GM23338 (cell line): ENCODE results near the gene MAPT. TPM values are rescaled to one million over a fixed set of nuclear protein-coding genes. Genes with fewer than 3 reads are reported as not detected.

Source experiments
- ATAC-seq: fragments of 200-7000 bp; cut with Tn5 transposase; 3 replicates; pipeline ENCODE4 v1.9.1; 2020
- DNase-seq: peaks from one replicate; pipeline ENCODE4 v3.0.0-alpha.2; 2015; ENCODE audit warnings: low spot score
- H2AFZ ChIP-seq: fragments of 200-600 bp; sonication (generic); 2 replicates; pipeline ENCODE4 v1.8.0; 2016; ENCODE audit warnings: antibody characterized with exemption, mild to moderate bottlenecking, moderate library complexity
- H3F3A ChIP-seq: fragments of 200-600 bp; sonication (generic); replicated peaks from 2 replicates; pipeline ENCODE4 v1.8.0; 2017; ENCODE audit warnings: antibody characterized with exemption, mixed run types, low read depth
- H3K27ac ChIP-seq: fragments of 200-600 bp; sonication (generic); 2 replicates; pipeline ENCODE4 v1.6.1; 2016; ENCODE audit warnings: low read depth
- H3K27me3 ChIP-seq: fragments of 200-600 bp; sonication (generic); 2 replicates; pipeline ENCODE4 v1.8.0; 2016; ENCODE audit warnings: mild to moderate bottlenecking, mixed run types, moderate library complexity; ENCODE audit not compliant: insufficient read depth
- H3K36me3 ChIP-seq: fragments of 200-600 bp; sonication (generic); 2 replicates; pipeline ENCODE4 v1.8.0; 2016; ENCODE audit warnings: mild to moderate bottlenecking; ENCODE audit not compliant: insufficient read depth
- H3K4me1 ChIP-seq: fragments of 200-600 bp; sonication (generic); 2 replicates; pipeline ENCODE4 v1.8.0; 2016; ENCODE audit warnings: mild to moderate bottlenecking, moderate library complexity; ENCODE audit not compliant: insufficient read depth
- H3K4me2 ChIP-seq: fragments of 200-600 bp; sonication (generic); 2 replicates; pipeline ENCODE4 v1.7.1; 2017; ENCODE audit warnings: mixed run types
- H3K4me3 ChIP-seq: fragments of 200-600 bp; sonication (generic); 2 replicates; pipeline ENCODE4 v1.6.1; 2016; ENCODE audit warnings: mixed run types
- H3K79me2 ChIP-seq: fragments of 200-600 bp; sonication (generic); replicated peaks from 2 replicates; pipeline ENCODE4 v1.8.0; 2017; ENCODE audit warnings: mild to moderate bottlenecking; ENCODE audit not compliant: insufficient read depth
- H3K9me2 ChIP-seq: fragments of 200-600 bp; sonication (generic); 2 replicates; pipeline ENCODE4 v1.8.0; 2017; ENCODE audit not compliant: insufficient read depth
- H4K20me1 ChIP-seq: fragments of 200-600 bp; sonication (generic); replicated peaks from 2 replicates; pipeline ENCODE4 v1.8.0; 2017; ENCODE audit warnings: mild to moderate bottlenecking; ENCODE audit not compliant: insufficient read depth
- H3K27ac Mint-ChIP-seq: 2 replicates; pipeline ENCODE4 v1.8.0; 2020; ENCODE audit warnings: inconsistent platforms, mild to moderate bottlenecking, moderate library complexity, mixed read lengths
- H3K27me3 Mint-ChIP-seq: 3 replicates; pipeline ENCODE4 v1.8.0; 2022; ENCODE audit warnings: low read depth, mild to moderate bottlenecking, moderate library complexity, mixed read lengths, inconsistent platforms; ENCODE audit not compliant: insufficient read depth, poor library complexity
- H3K36me3 Mint-ChIP-seq: 3 replicates; pipeline ENCODE4 v1.8.0; 2021; ENCODE audit warnings: low read depth, mild to moderate bottlenecking, inconsistent platforms, moderate library complexity, mixed read lengths
- H3K4me1 Mint-ChIP-seq: 3 replicates; pipeline ENCODE4 v1.8.0; 2020; ENCODE audit warnings: mild to moderate bottlenecking, inconsistent platforms, mixed read lengths
- H3K4me3 Mint-ChIP-seq: 3 replicates; pipeline ENCODE4 v1.8.0; 2021; ENCODE audit warnings: moderate library complexity, mild to moderate bottlenecking, inconsistent platforms, mixed read lengths
- H3K9me3 Mint-ChIP-seq: 3 replicates; pipeline ENCODE4 v1.8.0; 2020; ENCODE audit warnings: moderate library complexity, mild to moderate bottlenecking, inconsistent platforms, mixed read lengths
- CREB1 ChIP-seq: fragments of 250-450 bp; sonication (Bioruptor Pico); IDR thresholded peaks from 2 replicates; pipeline ENCODE4 v1.5.0; 2020; ENCODE audit warnings: low read depth, mild to moderate bottlenecking, moderate library complexity
- CTCF ChIP-seq, 2 experiments: fragments of 200-600 bp in 1 of 2; sonication (generic) in 1 of 2; conservative IDR thresholded peaks; 2 replicates each; pipeline versions ENCODE4 v1.5.1 to v1.6.1; 2016 to 2017; ENCODE audit warnings: antibody characterized with exemption in 2 of 2, low read depth in 2 of 2, mild to moderate bottlenecking in 2 of 2, moderate library complexity in 1 of 2
- ETS1 ChIP-seq: IDR thresholded peaks from 2 replicates; pipeline ENCODE4 v1.6.1; 2016; ENCODE audit warnings: antibody characterized with exemption
- EZH2 ChIP-seq: fragments of 200-600 bp; sonication (generic); IDR thresholded peaks from one replicate; pipeline ENCODE4 v1.8.0; 2017; ENCODE audit warnings: antibody characterized with exemption, mild to moderate bottlenecking, low read depth; ENCODE audit not compliant: unreplicated experiment
- EZH2phosphoT487 ChIP-seq: fragments of 200-600 bp; sonication (generic); IDR thresholded peaks from one replicate; pipeline ENCODE4 v1.8.1; 2018; ENCODE audit warnings: antibody characterized with exemption; ENCODE audit not compliant: unreplicated experiment
- JUNB ChIP-seq: IDR thresholded peaks from one replicate; pipeline ENCODE4 v1.6.1; 2016; ENCODE audit warnings: antibody characterized with exemption; ENCODE audit not compliant: unreplicated experiment
- NANOG ChIP-seq: IDR thresholded peaks from 2 replicates; pipeline ENCODE4 v1.6.1; 2016; ENCODE audit warnings: antibody characterized with exemption, borderline replicate concordance
- POLR2AphosphoS5 ChIP-seq: IDR thresholded peaks from 2 replicates; pipeline ENCODE4 v1.6.1; 2016; ENCODE audit warnings: antibody characterized with exemption, low read depth
- REST ChIP-seq: IDR thresholded peaks from one replicate; pipeline ENCODE4 v1.6.1; 2018; ENCODE audit warnings: antibody characterized with exemption; ENCODE audit not compliant: unreplicated experiment
- STAT1 ChIP-seq: IDR thresholded peaks from one replicate; pipeline ENCODE4 v1.6.1; 2016; ENCODE audit warnings: antibody characterized with exemption; ENCODE audit not compliant: unreplicated experiment
- ZNF114 ChIP-seq: fragments of 250-450 bp; sonication (Bioruptor Pico); IDR thresholded peaks from 2 replicates; pipeline ENCODE4 v1.5.0; 2020; ENCODE audit warnings: mild to moderate bottlenecking, moderate library complexity
- ZNF331 ChIP-seq: fragments of 250-450 bp; sonication (Bioruptor Pico); IDR thresholded peaks from 2 replicates; pipeline ENCODE4 v1.5.0; 2020; ENCODE audit warnings: low read depth, mild to moderate bottlenecking, moderate library complexity
- ZNF462 ChIP-seq: fragments of 250-450 bp; sonication (Bioruptor Pico); IDR thresholded peaks from 2 replicates; pipeline ENCODE4 v1.5.0; 2020; ENCODE audit warnings: mild to moderate bottlenecking, moderate library complexity
- polyA plus RNA-seq: library from polyadenylated mRNA; unstranded; fragments of >200 nt; fragmentation: Nextera tagmentation; extraction: Ambion mirVana; gene quantifications from 2 replicates; pipeline ENCODE4 v1.2.1, GENCODE V29; 2016
- total RNA-seq: library from RNA; depleted of rRNA; stranded (reverse); fragments of >200 nt; shearing (Covaris generic); gene quantifications from 2 replicates; pipeline ENCODE4 v1.2.3, GENCODE V29; 2014

MAPT gene
- total and polyA plus RNA-seq, 2 experiments from 2014 or later, result 1.1 to 2.1 TPM

GRCh38 chr17:45964634-45965033 lies 70.3 kb downstream of the MAPT start:
- Mint-ChIP-seq H3K4me1 (no peaks in the 10 kb centered on the region), H3K36me3 (no peaks in the 10 kb centered on the region), H3K9me3 (no peaks in the 10 kb centered on the region), H3K27ac (no peak overlapping the region), H3K4me3 (no peak overlapping the region), H3K27me3 (no peaks in the 10 kb centered on the region)
- Histone ChIP-seq H3K4me2 (no peak overlapping the region), H3K9me2 (0 out of 2 replicates have a peak, but pooled peaks cover 5% of the 10 kb centered on the region), H3K27ac (no peak overlapping the region), H3K27me3 (no peaks in the 10 kb centered on the region), H2AFZ (no peak overlapping the region), H4K20me1 (no peaks in the 10 kb centered on the region), H3K79me2 (no peaks in the 10 kb centered on the region), H3K36me3 (no peaks in the 10 kb centered on the region), H3K4me1 (no peaks in the 10 kb centered on the region), H3F3A (no peaks in the 10 kb centered on the region), H3K4me3 (no peak overlapping the region)
- DNase-seq (no peak), ATAC-seq (no peak)
- no peak for TF ChIP-seq EZH2phosphoT487
- no peak for TF ChIP-seq ETS1
- no peak for TF ChIP-seq CREB1
- no peak for TF ChIP-seq NANOG
- TF ChIP-seq JUNB, result no peak
- TF ChIP-seq EZH2, result no peak
- no peak for TF ChIP-seq POLR2AphosphoS5
- no peak for TF ChIP-seq ZNF114
- no peak for TF ChIP-seq STAT1
- no peak for TF ChIP-seq ZNF462 (CRISPR knock-in tag)
- no peak for TF ChIP-seq ZNF331 (CRISPR knock-in tag)
- TF ChIP-seq CTCF (conservative IDR thresholded peaks at IDR 0.05; ENCODE audit: low read depth in 2 of 2), result no peak
- TF ChIP-seq REST, result no peak
